Measurements from ENCODE around the gene SUCLG2. TPM values are rescaled to one million over a fixed set of nuclear protein-coding genes. Genes with fewer than 3 reads are reported as not detected.
A peak's percentile ranks its signal among the peaks of the same experiment; 100 is the strongest.

SUCLG2 gene
- total RNA-seq, 1 donor from 2014 or later: 53.8 TPM

DNA sequence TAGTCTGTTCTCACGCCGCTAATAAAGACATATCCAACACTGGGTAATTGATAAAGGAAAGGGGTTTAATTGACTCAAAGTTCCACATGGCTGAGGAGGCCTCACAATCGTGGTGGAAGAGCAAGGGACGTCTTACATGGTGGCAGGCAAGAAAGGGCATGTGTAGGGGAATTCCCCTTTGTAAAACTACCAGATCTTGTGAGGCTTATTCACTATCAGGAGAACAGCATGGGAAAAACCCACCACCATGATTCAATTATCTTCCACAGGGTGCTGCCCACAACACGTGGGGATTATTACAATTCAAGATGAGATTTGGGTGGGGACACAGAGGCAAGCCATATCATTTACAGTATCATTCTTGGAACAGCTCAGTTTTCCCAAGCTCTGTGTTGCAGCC lies 268.0 kb downstream of the SUCLG2 start:
- Histone ChIP-seq H3K4me1 (no peaks in the 10 kb centered on the region), H3K27me3 (no peaks in the 10 kb centered on the region), H3K36me3 (no peaks in the 10 kb centered on the region), H3K9me3 (no peaks in the 10 kb centered on the region), H3K4me3 (no peak overlapping the region), H3K27ac (no peak overlapping the region)
- TF ChIP-seq CTCF (IDR thresholded peaks at IDR 0.05): no peak
- ATAC-seq: no peak
- DNase-seq: no peak
- intact Hi-C loops (cut with DNase I): no loop called here

DNA sequence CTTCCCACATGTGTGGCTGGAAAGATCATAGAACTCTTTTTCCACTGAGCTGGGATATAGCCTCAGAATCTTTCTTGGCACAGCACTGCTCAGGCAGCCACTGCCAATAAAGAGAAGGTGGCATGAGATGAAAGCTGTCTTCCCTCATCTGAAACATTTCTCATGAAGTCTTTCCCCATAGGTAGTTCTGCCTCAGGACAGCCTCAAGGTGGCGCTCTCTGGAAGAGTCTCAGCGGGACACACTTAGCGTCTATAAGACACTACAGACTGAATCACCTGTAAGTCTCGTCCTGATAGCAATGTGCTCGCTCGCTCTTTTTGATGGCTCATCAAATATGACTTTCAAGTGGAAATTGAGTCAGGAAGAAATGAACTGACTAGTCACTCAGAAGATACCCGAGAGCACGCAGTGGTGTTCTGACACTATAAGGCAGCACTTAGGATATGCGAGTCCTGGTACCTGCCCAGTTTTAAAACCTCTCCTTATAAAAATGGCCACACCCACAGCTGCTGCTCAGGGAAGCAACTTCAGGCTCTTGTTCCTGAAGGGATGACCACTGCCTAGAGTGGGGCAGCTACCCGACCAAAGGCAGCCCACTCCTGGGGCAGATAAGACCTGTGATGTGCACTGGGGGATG lies 269.5 kb downstream of the SUCLG2 start:
- H3K27me3 ChIP-seq: no peaks in the 10 kb centered on the region
- no peak overlapping the region for H3K4me3 ChIP-seq
- peak; percentile 49 for TF ChIP-seq CTCF (IDR thresholded peaks at IDR 0.05)
- no peak overlapping the region for H3K27ac ChIP-seq
- ATAC-seq (peak; percentile 77), DNase-seq (no peak)
- no peaks in the 10 kb centered on the region for H3K4me1 ChIP-seq
- intact Hi-C loops (cut with DNase I): no loop called here
- no peaks in the 10 kb centered on the region for H3K36me3 ChIP-seq
- H3K9me3 ChIP-seq: no peaks in the 10 kb centered on the region

DNA sequence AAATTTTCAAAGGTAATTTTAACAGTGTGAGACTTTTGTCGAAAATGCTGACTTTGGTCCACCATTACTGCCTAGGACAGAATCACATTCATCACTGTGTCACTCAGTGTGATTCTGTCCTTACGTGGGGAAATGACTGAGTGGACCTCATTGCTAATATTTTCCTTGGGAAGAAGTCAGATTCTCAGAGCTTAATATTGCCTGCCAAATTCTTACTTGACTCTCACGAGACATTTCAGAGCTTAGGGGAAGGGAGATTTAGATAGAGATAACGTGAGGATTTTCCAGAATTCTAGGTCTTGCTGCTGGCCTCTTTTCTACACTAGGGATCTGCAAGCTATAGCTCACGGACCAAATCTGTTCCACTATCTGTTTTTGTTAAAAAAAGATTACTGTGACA lies 270.4 kb downstream of the SUCLG2 start:
- no peak for TF ChIP-seq CTCF (IDR thresholded peaks at IDR 0.05)
- ATAC-seq (no peak), DNase-seq (no peak)
- no peaks in the 10 kb centered on the region for H3K36me3 ChIP-seq
- H3K27ac ChIP-seq: no peak overlapping the region
- no peak overlapping the region for H3K4me3 ChIP-seq
- no peaks in the 10 kb centered on the region for H3K4me1 ChIP-seq
- intact Hi-C loops (cut with DNase I): no loop called here
- no peaks in the 10 kb centered on the region for H3K27me3 ChIP-seq
- no peaks in the 10 kb centered on the region for H3K9me3 ChIP-seq

DNA sequence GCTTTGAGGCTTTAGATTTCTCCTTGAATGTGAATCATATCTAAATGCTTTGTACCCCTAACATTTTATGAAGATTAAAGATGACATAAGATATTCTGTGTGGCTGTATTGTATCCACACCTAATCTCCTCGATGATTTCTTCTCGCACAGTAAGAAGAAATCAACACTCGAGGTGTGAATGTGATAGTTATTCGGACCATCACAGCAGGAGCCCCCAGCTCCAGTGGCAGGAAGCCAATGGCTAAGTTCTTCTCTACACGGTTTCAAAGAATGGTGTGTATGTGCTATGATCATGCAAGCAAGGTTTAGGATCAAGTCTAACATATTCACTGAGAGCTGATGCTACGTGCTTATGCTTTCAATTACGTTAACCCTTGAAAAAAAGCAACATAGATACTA lies 271.0 kb downstream of the SUCLG2 start:
- intact Hi-C loops (cut with DNase I): no loop called here
- Histone ChIP-seq H3K4me1 (no peaks in the 10 kb centered on the region), H3K27me3 (no peaks in the 10 kb centered on the region), H3K9me3 (no peaks in the 10 kb centered on the region), H3K4me3 (no peak overlapping the region), H3K36me3 (no peaks in the 10 kb centered on the region), H3K27ac (no peak overlapping the region)
- TF ChIP-seq CTCF (IDR thresholded peaks at IDR 0.05): no peak
- ATAC-seq (no peak), DNase-seq (no peak)

DNA sequence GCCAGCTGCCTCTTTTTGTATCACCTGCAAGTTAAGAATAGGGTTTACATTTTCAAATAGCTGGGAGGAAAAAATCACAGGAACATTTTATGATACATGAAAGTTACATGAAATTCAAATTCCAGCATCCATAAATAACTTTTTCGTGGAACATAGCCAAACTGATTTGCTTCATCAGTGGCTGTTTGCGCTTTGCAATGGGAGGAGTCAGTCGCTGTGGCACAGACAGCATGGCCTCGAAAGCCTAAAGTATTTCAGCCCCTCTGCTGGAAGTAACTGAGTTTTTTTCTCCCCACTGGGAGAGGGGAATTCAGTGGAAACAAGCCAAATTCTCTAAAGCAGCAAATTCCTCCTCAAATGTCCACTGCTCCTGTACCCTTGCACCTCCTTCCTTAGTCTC lies 271.9 kb downstream of the SUCLG2 start:
- no peak for TF ChIP-seq CTCF (IDR thresholded peaks at IDR 0.05)
- Histone ChIP-seq H3K4me1 (no peaks in the 10 kb centered on the region), H3K27me3 (no peaks in the 10 kb centered on the region), H3K36me3 (no peaks in the 10 kb centered on the region), H3K9me3 (no peaks in the 10 kb centered on the region), H3K27ac (no peak overlapping the region), H3K4me3 (no peak overlapping the region)
- ATAC-seq (no peak), DNase-seq (no peak)
- intact Hi-C loops (cut with DNase I): no loop called here

Data from upper lobe of right lung (tissue), 1 donor.